ENCODE results near the gene SNX25. TPM values are rescaled to one million over a fixed set of nuclear protein-coding genes. Genes with fewer than 3 reads are reported as not detected.

SNX25 gene
- total and polyA plus RNA-seq, 2 of the 13 experiments (the other 11 are each of a cell fraction or from before 2014, with no cell fraction given) = 23.4 to 23.5 TPM

DNA sequence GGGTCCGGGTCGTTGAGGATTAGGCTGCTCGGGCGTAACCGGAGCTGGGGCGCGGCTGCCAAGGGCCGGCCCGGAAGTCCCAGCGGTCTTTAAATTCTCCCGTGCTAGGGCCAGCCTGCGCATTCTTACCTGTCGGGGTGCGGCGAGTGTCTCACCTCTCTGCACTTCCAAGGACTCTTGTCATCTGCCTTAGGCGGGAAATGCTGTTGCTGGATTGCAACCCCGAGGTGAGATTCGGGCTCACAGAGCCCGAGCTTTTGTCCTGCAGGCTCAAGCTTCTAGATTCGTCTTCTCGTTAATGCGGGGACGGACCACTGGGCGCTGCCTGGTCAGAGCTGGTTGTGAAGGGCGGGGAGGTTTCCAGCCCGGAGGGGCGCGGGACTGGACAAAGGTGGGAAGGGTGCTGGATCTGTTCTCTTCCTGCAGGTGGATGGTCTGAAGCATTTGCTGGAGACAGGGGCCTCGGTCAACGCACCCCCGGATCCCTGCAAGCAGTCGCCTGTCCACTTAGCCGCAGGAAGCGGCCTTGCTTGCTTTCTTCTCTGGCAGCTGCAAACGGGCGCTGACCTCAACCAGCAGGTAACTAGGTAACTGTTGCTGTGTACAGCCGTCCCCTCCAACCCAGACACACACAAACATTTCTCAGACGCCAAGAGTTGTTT lies 187.5 kb downstream of the SNX25 start, which contains the start of gene ANKRD37 (continued):
- TF ChIP-seq, protein P1, sequence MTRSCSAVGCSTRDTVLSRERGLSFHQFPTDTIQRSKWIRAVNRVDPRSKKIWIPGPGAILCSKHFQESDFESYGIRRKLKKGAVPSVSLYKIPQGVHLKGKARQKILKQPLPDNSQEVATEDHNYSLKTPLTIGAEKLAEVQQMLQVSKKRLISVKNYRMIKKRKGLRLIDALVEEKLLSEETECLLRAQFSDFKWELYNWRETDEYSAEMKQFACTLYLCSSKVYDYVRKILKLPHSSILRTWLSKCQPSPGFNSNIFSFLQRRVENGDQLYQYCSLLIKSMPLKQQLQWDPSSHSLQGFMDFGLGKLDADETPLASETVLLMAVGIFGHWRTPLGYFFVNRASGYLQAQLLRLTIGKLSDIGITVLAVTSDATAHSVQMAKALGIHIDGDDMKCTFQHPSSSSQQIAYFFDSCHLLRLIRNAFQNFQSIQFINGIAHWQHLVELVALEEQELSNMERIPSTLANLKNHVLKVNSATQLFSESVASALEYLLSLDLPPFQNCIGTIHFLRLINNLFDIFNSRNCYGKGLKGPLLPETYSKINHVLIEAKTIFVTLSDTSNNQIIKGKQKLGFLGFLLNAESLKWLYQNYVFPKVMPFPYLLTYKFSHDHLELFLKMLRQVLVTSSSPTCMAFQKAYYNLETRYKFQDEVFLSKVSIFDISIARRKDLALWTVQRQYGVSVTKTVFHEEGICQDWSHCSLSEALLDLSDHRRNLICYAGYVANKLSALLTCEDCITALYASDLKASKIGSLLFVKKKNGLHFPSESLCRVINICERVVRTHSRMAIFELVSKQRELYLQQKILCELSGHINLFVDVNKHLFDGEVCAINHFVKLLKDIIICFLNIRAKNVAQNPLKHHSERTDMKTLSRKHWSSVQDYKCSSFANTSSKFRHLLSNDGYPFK (CRISPR knock-in tag; IDR thresholded peaks at IDR 0.05; ENCODE audit: borderline replicate concordance) = no peak; the same call in 1 of the 2 replicates
- TF ChIP-seq, protein P2, sequence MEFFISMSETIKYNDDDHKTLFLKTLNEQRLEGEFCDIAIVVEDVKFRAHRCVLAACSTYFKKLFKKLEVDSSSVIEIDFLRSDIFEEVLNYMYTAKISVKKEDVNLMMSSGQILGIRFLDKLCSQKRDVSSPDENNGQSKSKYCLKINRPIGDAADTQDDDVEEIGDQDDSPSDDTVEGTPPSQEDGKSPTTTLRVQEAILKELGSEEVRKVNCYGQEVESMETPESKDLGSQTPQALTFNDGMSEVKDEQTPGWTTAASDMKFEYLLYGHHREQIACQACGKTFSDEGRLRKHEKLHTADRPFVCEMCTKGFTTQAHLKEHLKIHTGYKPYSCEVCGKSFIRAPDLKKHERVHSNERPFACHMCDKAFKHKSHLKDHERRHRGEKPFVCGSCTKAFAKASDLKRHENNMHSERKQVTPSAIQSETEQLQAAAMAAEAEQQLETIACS (CRISPR knock-in tag; IDR thresholded peaks at IDR 0.05) = no peak
- TF ChIP-seq, protein P3, sequence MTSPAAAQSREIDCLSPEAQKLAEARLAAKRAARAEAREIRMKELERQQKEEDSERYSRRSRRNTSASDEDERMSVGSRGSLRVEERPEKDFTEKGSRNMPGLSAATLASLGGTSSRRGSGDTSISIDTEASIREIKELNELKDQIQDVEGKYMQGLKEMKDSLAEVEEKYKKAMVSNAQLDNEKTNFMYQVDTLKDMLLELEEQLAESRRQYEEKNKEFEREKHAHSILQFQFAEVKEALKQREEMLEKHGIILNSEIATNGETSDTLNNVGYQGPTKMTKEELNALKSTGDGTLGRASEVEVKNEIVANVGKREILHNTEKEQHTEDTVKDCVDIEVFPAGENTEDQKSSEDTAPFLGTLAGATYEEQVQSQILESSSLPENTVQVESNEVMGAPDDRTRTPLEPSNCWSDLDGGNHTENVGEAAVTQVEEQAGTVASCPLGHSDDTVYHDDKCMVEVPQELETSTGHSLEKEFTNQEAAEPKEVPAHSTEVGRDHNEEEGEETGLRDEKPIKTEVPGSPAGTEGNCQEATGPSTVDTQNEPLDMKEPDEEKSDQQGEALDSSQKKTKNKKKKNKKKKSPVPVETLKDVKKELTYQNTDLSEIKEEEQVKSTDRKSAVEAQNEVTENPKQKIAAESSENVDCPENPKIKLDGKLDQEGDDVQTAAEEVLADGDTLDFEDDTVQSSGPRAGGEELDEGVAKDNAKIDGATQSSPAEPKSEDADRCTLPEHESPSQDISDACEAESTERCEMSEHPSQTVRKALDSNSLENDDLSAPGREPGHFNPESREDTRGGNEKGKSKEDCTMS (CRISPR knock-in tag; conservative IDR thresholded peaks at IDR 0.05) = no peak
- peak; percentile 1 for TF ChIP-seq ZNF160 (CRISPR knock-in tag; IDR thresholded peaks at IDR 0.05)
- 0 out of 2 replicates have a peak, but pooled peaks have one; percentile 5 for TF ChIP-seq ZNF224 (CRISPR knock-in tag; IDR thresholded peaks at IDR 0.05)
- TF ChIP-seq ZNF878 (CRISPR knock-in tag; IDR thresholded peaks at IDR 0.05) = no peak
- no peak for TF ChIP-seq FOSL1 (CRISPR knock-in tag; IDR thresholded peaks at IDR 0.05; ENCODE audit: borderline replicate concordance)
- TF ChIP-seq, protein P4, sequence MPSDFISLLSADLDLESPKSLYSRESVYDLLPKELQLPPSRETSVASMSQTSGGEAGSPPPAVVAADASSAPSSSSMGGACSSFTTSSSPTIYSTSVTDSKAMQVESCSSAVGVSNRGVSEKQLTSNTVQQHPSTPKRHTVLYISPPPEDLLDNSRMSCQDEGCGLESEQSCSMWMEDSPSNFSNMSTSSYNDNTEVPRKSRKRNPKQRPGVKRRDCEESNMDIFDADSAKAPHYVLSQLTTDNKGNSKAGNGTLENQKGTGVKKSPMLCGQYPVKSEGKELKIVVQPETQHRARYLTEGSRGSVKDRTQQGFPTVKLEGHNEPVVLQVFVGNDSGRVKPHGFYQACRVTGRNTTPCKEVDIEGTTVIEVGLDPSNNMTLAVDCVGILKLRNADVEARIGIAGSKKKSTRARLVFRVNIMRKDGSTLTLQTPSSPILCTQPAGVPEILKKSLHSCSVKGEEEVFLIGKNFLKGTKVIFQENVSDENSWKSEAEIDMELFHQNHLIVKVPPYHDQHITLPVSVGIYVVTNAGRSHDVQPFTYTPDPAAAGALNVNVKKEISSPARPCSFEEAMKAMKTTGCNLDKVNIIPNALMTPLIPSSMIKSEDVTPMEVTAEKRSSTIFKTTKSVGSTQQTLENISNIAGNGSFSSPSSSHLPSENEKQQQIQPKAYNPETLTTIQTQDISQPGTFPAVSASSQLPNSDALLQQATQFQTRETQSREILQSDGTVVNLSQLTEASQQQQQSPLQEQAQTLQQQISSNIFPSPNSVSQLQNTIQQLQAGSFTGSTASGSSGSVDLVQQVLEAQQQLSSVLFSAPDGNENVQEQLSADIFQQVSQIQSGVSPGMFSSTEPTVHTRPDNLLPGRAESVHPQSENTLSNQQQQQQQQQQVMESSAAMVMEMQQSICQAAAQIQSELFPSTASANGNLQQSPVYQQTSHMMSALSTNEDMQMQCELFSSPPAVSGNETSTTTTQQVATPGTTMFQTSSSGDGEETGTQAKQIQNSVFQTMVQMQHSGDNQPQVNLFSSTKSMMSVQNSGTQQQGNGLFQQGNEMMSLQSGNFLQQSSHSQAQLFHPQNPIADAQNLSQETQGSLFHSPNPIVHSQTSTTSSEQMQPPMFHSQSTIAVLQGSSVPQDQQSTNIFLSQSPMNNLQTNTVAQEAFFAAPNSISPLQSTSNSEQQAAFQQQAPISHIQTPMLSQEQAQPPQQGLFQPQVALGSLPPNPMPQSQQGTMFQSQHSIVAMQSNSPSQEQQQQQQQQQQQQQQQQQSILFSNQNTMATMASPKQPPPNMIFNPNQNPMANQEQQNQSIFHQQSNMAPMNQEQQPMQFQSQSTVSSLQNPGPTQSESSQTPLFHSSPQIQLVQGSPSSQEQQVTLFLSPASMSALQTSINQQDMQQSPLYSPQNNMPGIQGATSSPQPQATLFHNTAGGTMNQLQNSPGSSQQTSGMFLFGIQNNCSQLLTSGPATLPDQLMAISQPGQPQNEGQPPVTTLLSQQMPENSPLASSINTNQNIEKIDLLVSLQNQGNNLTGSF (CRISPR knock-in tag; IDR thresholded peaks at IDR 0.05) = no peak
- TF ChIP-seq, protein P5, sequence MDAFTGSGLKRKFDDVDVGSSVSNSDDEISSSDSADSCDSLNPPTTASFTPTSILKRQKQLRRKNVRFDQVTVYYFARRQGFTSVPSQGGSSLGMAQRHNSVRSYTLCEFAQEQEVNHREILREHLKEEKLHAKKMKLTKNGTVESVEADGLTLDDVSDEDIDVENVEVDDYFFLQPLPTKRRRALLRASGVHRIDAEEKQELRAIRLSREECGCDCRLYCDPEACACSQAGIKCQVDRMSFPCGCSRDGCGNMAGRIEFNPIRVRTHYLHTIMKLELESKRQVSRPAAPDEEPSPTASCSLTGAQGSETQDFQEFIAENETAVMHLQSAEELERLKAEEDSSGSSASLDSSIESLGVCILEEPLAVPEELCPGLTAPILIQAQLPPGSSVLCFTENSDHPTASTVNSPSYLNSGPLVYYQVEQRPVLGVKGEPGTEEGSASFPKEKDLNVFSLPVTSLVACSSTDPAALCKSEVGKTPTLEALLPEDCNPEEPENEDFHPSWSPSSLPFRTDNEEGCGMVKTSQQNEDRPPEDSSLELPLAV (CRISPR knock-in tag; conservative IDR thresholded peaks at IDR 0.05; ENCODE audit: low read depth) = no peak
